WTC11 (cell line): ENCODE results near the gene DENND4B. TPM values are rescaled to one million over a fixed set of nuclear protein-coding genes. Genes with fewer than 3 reads are reported as not detected.
A peak's percentile ranks its signal among the peaks of the same experiment; 100 is the strongest.
"Not testable (repeated sequence)": the region's sequence is repeated elsewhere in the genome, so short reads cannot be mapped to it uniquely, and the experiment has no call there.

Source experiments
- ATAC-seq: fragments of 200-7000 bp; cut with Tn5 transposase; 2 replicates; pipeline ENCODE4 v1.10.0; 2021; ENCODE audit warnings: mild to moderate bottlenecking, moderate library complexity
- CTCF ChIA-PET: fragments of 300-600 bp; sonication (Branson Sonifier 250); formaldehyde crosslinking; loops from one replicate; lab custom pipeline; 2021; ENCODE audit warnings: antibody characterized with exemption; lab: Charles Lee
- POLR2A ChIA-PET: fragments of 350-600 bp; sonication (Branson Sonifier 250); formaldehyde crosslinking; loops from one replicate; lab custom pipeline; 2021; ENCODE audit warnings: antibody characterized with exemption; lab: Charles Lee
- DNase-seq: peaks from one replicate; pipeline ENCODE4 v3.0.0; 2021; ENCODE audit warnings: low spot score
- H3K27ac Mint-ChIP-seq: 2 replicates; pipeline ENCODE4 v1.8.0; 2021; ENCODE audit warnings: mixed read lengths
- H3K27me3 Mint-ChIP-seq: 2 replicates; pipeline ENCODE4 v1.8.0; 2021; ENCODE audit warnings: low read depth, mild to moderate bottlenecking, moderate library complexity, mixed read lengths
- H3K36me3 Mint-ChIP-seq: 2 replicates; pipeline ENCODE4 v1.8.0; 2021; ENCODE audit warnings: mixed read lengths
- H3K4me1 Mint-ChIP-seq: 2 replicates; pipeline ENCODE4 v1.8.0; 2022; ENCODE audit warnings: mixed read lengths
- H3K4me3 Mint-ChIP-seq: 2 replicates; pipeline ENCODE4 v1.8.0; 2021; ENCODE audit warnings: mild to moderate bottlenecking, moderate library complexity, mixed read lengths
- H3K9me3 Mint-ChIP-seq: 2 replicates; pipeline ENCODE4 v1.8.0; 2021; ENCODE audit warnings: mixed read lengths
- AR ChIP-seq: fragments of 250-450 bp; sonication (Bioruptor Pico); IDR thresholded peaks from 2 replicates; pipeline ENCODE4 v1.9.0; 2021; ENCODE audit warnings: mild to moderate bottlenecking
- ARID4B ChIP-seq: sonication (generic); formaldehyde crosslinking; IDR thresholded peaks from 2 replicates; pipeline ENCODE4 v1.8.0; 2023; ENCODE audit warnings: missing genetic modification reagents, mild to moderate bottlenecking, borderline replicate concordance
- CBFB ChIP-seq: sonication (generic); formaldehyde crosslinking; IDR thresholded peaks from 2 replicates; pipeline ENCODE4 v1.8.1; 2022; ENCODE audit warnings: mild to moderate bottlenecking, low read depth, missing genetic modification reagents
- ERG ChIP-seq: fragments of 250-450 bp; sonication (Bioruptor Pico); IDR thresholded peaks from 2 replicates; pipeline ENCODE4 v1.8.0; 2021; ENCODE audit warnings: mild to moderate bottlenecking
- ETV6 ChIP-seq: sonication (generic); formaldehyde crosslinking; IDR thresholded peaks from 2 replicates; pipeline ENCODE4 v1.8.1; 2022; ENCODE audit warnings: mild to moderate bottlenecking, missing genetic modification reagents
- GTF2I ChIP-seq: fragments of 250-450 bp; sonication (Bioruptor Pico); conservative IDR thresholded peaks from 2 replicates; pipeline ENCODE4 v1.4.0; 2021; ENCODE audit warnings: mild to moderate bottlenecking
- MAX ChIP-seq: sonication (generic); formaldehyde crosslinking; IDR thresholded peaks from 2 replicates; pipeline ENCODE4 v1.8.0; 2022; ENCODE audit warnings: mild to moderate bottlenecking, missing genetic modification reagents
- MYBL2 ChIP-seq: sonication (generic); formaldehyde crosslinking; IDR thresholded peaks from 2 replicates; pipeline ENCODE4 v1.8.1; 2023; ENCODE audit warnings: mild to moderate bottlenecking, moderate library complexity, missing genetic modification reagents
- NR1H2 ChIP-seq: sonication (generic); formaldehyde crosslinking; IDR thresholded peaks from 2 replicates; pipeline ENCODE4 v1.9.0; 2021; ENCODE audit warnings: mild to moderate bottlenecking, moderate library complexity, missing genetic modification reagents
- SMAD4 ChIP-seq: sonication (generic); formaldehyde crosslinking; IDR thresholded peaks from 2 replicates; pipeline ENCODE4 v1.8.0; 2022; ENCODE audit warnings: mild to moderate bottlenecking, missing genetic modification reagents
- TCF7 ChIP-seq: sonication (generic); formaldehyde crosslinking; IDR thresholded peaks from 2 replicates; pipeline ENCODE4 v1.8.0; 2022; ENCODE audit warnings: mild to moderate bottlenecking, low read depth, missing genetic modification reagents, moderate library complexity
- ZMAT4 ChIP-seq: fragments of 250-450 bp; sonication (Bioruptor Pico); IDR thresholded peaks from 2 replicates; pipeline ENCODE4 v1.9.0; 2021; ENCODE audit warnings: mild to moderate bottlenecking
- ZNF219 ChIP-seq: sonication (generic); formaldehyde crosslinking; IDR thresholded peaks from 2 replicates; pipeline ENCODE4 v1.8.0; 2023; ENCODE audit warnings: missing genetic modification reagents, mild to moderate bottlenecking, borderline replicate concordance
- ZNF396 ChIP-seq: fragments of 250-450 bp; sonication (Bioruptor Pico); IDR thresholded peaks from 2 replicates; pipeline ENCODE4 v1.8.0; 2021; ENCODE audit warnings: mild to moderate bottlenecking, moderate library complexity, borderline replicate concordance
- ZNF512 ChIP-seq: sonication (generic); formaldehyde crosslinking; IDR thresholded peaks from 2 replicates; pipeline ENCODE4 v1.8.1; 2022; ENCODE audit warnings: missing genetic modification reagents, borderline replicate concordance
- total RNA-seq: library from RNA; stranded (reverse); gene quantifications from 3 replicates; pipeline ENCODE4 v1.2.3, GENCODE V29; 2021

DENND4B gene
- total RNA-seq, 1 experiment from 2014 or later: 93.1 TPM

- TF ChIP-seq AR (no peak), TCF7 (no peak)
Measured at GRCh38 chr1:153903841-153904455, 42.6 kb downstream of the DENND4B start (continued).

- Mint-ChIP-seq H3K27ac (peak overlapping the region; percentile 97), H3K36me3 (peaks cover 17% of the 10 kb centered on the region), H3K4me1 (peaks cover 4% of the 10 kb centered on the region)
- no peak for DNase-seq
- CTCF ChIA-PET: interaction anchor here (0.7 kb wide), 1 partner anchor 47 kb away, joined by 3 read pairs; the partner anchor contains the start of gene DENND4B
- ATAC-seq: no peak
- POLR2A ChIA-PET: no interaction called here
- no peak for TF ChIP-seq NR1H2 (CRISPR knock-in tag)
- no peak for TF ChIP-seq ZNF512 (CRISPR knock-in tag)
- no peak for TF ChIP-seq ZMAT4 (CRISPR knock-in tag)
- TF ChIP-seq GTF2I (CRISPR knock-in tag): no peak
- TF ChIP-seq ZNF396 (CRISPR knock-in tag): no peak
- TF ChIP-seq ERG (CRISPR knock-in tag): no peak
- no peak for TF ChIP-seq MYBL2 (CRISPR knock-in tag)
- no peak for TF ChIP-seq MAX
- TF ChIP-seq ARID4B (CRISPR knock-in tag): no peak
- TF ChIP-seq ETV6 (CRISPR knock-in tag): no peak
- TF ChIP-seq TCF7: no peak
- TF ChIP-seq CBFB (CRISPR knock-in tag): no peak
- TF ChIP-seq SMAD4: no peak
- no peak for TF ChIP-seq ZNF219 (CRISPR knock-in tag)
- TF ChIP-seq, all 79 proteins: peak for 0
- Mint-ChIP-seq H3K9me3 (no peaks in the 10 kb centered on the region), H3K4me3 (no peak overlapping the region), H3K27me3 (no peaks in the 10 kb centered on the region)
Measured at GRCh38 chr1:153899509-153899908, 47.0 kb downstream of the DENND4B start.

- CTCF ChIA-PET: interaction anchor here (0.5 to 1.1 kb wide), 4 partner anchors 18 to 385 kb away, joined by 3 to 5 read pairs (median 4); partner anchors contain the start of gene S100A13
Measured at GRCh38 chr1:153895866-153896265, 50.7 kb downstream of the DENND4B start.

GRCh38 chr1:153891042-153891441 is 55.5 kb downstream of the DENND4B start:
- POLR2A ChIA-PET: interaction anchor here (0.6 kb wide), 1 partner anchor 21 kb away, joined by 3 read pairs; no protein-coding TSS in a partner anchor
- H3K4me1 Mint-ChIP-seq, CTCF ChIA-PET, H3K9me3 Mint-ChIP-seq, H3K27me3 Mint-ChIP-seq, H3K4me3 Mint-ChIP-seq, DNase-seq, ATAC-seq, H3K36me3 Mint-ChIP-seq: not testable (repeated sequence)
- 0 out of 2 replicates have a peak overlapping the region, but pooled peaks have one; percentile 63 for H3K27ac Mint-ChIP-seq

More at GRCh38 chr1:153895866-153896265, 50.7 kb downstream of the DENND4B start:
- not testable (repeated sequence) for H3K4me3 Mint-ChIP-seq, H3K27me3 Mint-ChIP-seq, ATAC-seq, H3K27ac Mint-ChIP-seq, DNase-seq, H3K4me1 Mint-ChIP-seq, H3K9me3 Mint-ChIP-seq
- peaks cover 17% of the 10 kb centered on the region for H3K36me3 Mint-ChIP-seq
- POLR2A ChIA-PET: interaction anchor here (0.7 kb wide), 1 partner anchor 131 kb away, joined by 9 read pairs; no protein-coding TSS in a partner anchor
